ENCODE measurements around the gene DNAI2.
"Not testable (repeated sequence)": the region's sequence is repeated elsewhere in the genome, so short reads cannot be mapped to it uniquely, and the experiment has no call there.

Gene DNAI2

GRCh38 chr17:74274709-74275340 is 791 bp downstream of the DNAI2 start:
- DNase-seq (ENCODE audit: low read depth in 2 of 2), result no peak

- no peak for DNase-seq (ENCODE audit: low read depth in 2 of 2)
These were observed 2.0 kb downstream of the DNAI2 start for GRCh38 chr17:74276051-74276476.

- DNase-seq (ENCODE audit: low read depth in 2 of 2), result no peak
These were observed 2.5 kb downstream of the DNAI2 start for GRCh38 chr17:74276541-74277009.

- no peak for DNase-seq (ENCODE audit: low read depth in 2 of 2)
These were observed 3.9 kb downstream of the DNAI2 start for GRCh38 chr17:74277935-74278334.

- not testable (repeated sequence) for DNase-seq (ENCODE audit: low read depth in 2 of 2)
These were observed 5.6 kb downstream of the DNAI2 start for GRCh38 chr17:74279617-74280016.

- DNase-seq (ENCODE audit: low read depth in 2 of 2), result peak in 1 of 2 donors; percentile 24
These were observed 6.1 kb downstream of the DNAI2 start for GRCh38 chr17:74280093-74280513.

GRCh38 chr17:74281799-74282198 is 7.8 kb downstream of the DNAI2 start:
- DNase-seq (ENCODE audit: low read depth in 2 of 2), result no peak

GRCh38 chr17:74282274-74282586 is 8.2 kb downstream of the DNAI2 start:
- DNase-seq (ENCODE audit: low read depth in 2 of 2), result not testable (repeated sequence)

- no peak for DNase-seq (ENCODE audit: low read depth in 2 of 2)
These were observed 8.7 kb downstream of the DNAI2 start for GRCh38 chr17:74282587-74283370.

GRCh38 chr17:74283371-74283673 is 9.3 kb downstream of the DNAI2 start:
- DNase-seq (ENCODE audit: low read depth in 2 of 2), result no peak

- DNase-seq (ENCODE audit: low read depth in 2 of 2), result no peak
These were observed 13.1 kb downstream of the DNAI2 start for GRCh38 chr17:74287031-74287602.

GRCh38 chr17:74288785-74289184 is 14.8 kb downstream of the DNAI2 start:
- DNase-seq (ENCODE audit: low read depth in 2 of 2), result no peak

- DNase-seq (ENCODE audit: low read depth in 2 of 2), result no peak
These were observed 15.7 kb downstream of the DNAI2 start for GRCh38 chr17:74289688-74290087.

GRCh38 chr17:74290340-74290739 is 16.3 kb downstream of the DNAI2 start:
- DNase-seq (ENCODE audit: low read depth in 2 of 2), result no peak

- no peak for DNase-seq (ENCODE audit: low read depth in 2 of 2)
These were observed 18.5 kb downstream of the DNAI2 start for GRCh38 chr17:74292495-74292894.

GRCh38 chr17:74295625-74296547 is 21.9 kb downstream of the DNAI2 start:
- DNase-seq (ENCODE audit: low read depth in 2 of 2), result no peak

GRCh38 chr17:74296548-74296936 is 22.5 kb downstream of the DNAI2 start:
- DNase-seq (ENCODE audit: low read depth in 2 of 2), result no peak

GRCh38 chr17:74297941-74298340 is 23.9 kb downstream of the DNAI2 start:
- no peak for DNase-seq (ENCODE audit: low read depth in 2 of 2)

- no peak for DNase-seq (ENCODE audit: low read depth in 2 of 2)
These were observed 24.7 kb downstream of the DNAI2 start for GRCh38 chr17:74298778-74299177.

- DNase-seq (ENCODE audit: low read depth in 2 of 2), result no peak
These were observed 25.4 kb downstream of the DNAI2 start for GRCh38 chr17:74299226-74300009.

- DNase-seq (ENCODE audit: low read depth in 2 of 2), result no peak
These were observed 29.3 kb downstream of the DNAI2 start for GRCh38 chr17:74303305-74303704.
